A673 (cell line): Measurements from ENCODE around the gene CDC42BPG. TPM values are rescaled to one million over a fixed set of nuclear protein-coding genes. Genes with fewer than 3 reads are reported as not detected.

Source experiments
- BruUV-seq: library from RNA; stranded (reverse); fragments of 400-500 nt; replicated peaks from 2 replicates; lab custom pipeline; 2021; lab: Mats Ljungman, UMichigan
- CTCF ChIA-PET: fragments of 300-600 bp; sonication (Branson Sonifier 250); formaldehyde crosslinking; loops from one replicate; lab custom pipeline; 2022; ENCODE audit warnings: antibody characterized with exemption; lab: Charles Lee
- POLR2A ChIA-PET: fragments of 300-600 bp; sonication (Branson Sonifier 250); formaldehyde crosslinking; loops from one replicate; lab custom pipeline; 2022; ENCODE audit warnings: antibody characterized with exemption; ENCODE audit not compliant: low non-redundant PET; lab: Charles Lee
- DNase-seq: peaks from one replicate; pipeline ENCODE4 v3.0.0-alpha.2; 2015; ENCODE audit warnings: low spot score
- H3K27ac ChIP-seq: fragments of 200-600 bp; sonication (generic); 2 replicates; pipeline ENCODE4 v1.5.1; 2016; ENCODE audit warnings: mixed run types, low read depth, mild to moderate bottlenecking, mixed read lengths, antibody characterized with exemption, low read length; ENCODE audit not compliant: poor library complexity, severe bottlenecking
- H3K27me3 ChIP-seq: fragments of 200-600 bp; sonication (generic); replicated peaks from 2 replicates; pipeline ENCODE4 v1.6.1; 2017; ENCODE audit warnings: mixed run types, low read depth, mild to moderate bottlenecking, mixed read lengths, antibody characterized with exemption, low read length; ENCODE audit not compliant: insufficient read depth, poor library complexity
- H3K36me3 ChIP-seq: fragments of 200-600 bp; sonication (generic); 2 replicates; pipeline ENCODE4 v1.6.1; 2016; ENCODE audit warnings: mixed run types, mild to moderate bottlenecking, mixed read lengths, antibody characterized with exemption, low read length; ENCODE audit not compliant: insufficient read depth, poor library complexity, severe bottlenecking
- H3K4me1 ChIP-seq: fragments of 200-600 bp; sonication (generic); 2 replicates; pipeline ENCODE4 v1.6.1; 2017; ENCODE audit warnings: mixed run types, mild to moderate bottlenecking, mixed read lengths, antibody characterized with exemption, low read length; ENCODE audit not compliant: insufficient read depth, poor library complexity, severe bottlenecking
- H3K4me3 ChIP-seq: fragments of 200-600 bp; sonication (generic); 2 replicates; pipeline ENCODE4 v1.5.1; 2016; ENCODE audit warnings: low read depth, mixed run types, mild to moderate bottlenecking, mixed read lengths, low read length; ENCODE audit not compliant: poor library complexity, severe bottlenecking
- H3K9me3 ChIP-seq: fragments of 200-600 bp; sonication (generic); 2 replicates; pipeline ENCODE4 v1.6.1; 2016; ENCODE audit warnings: mixed run types, low read depth, mild to moderate bottlenecking, mixed read lengths, antibody characterized with exemption, low read length; ENCODE audit not compliant: poor library complexity, severe bottlenecking
- EZH2 ChIP-seq: fragments of 200-600 bp; sonication (generic); IDR thresholded peaks from 2 replicates; pipeline ENCODE4 v1.6.1; 2017; ENCODE audit warnings: borderline replicate concordance, low read depth, mild to moderate bottlenecking, mixed read lengths, antibody characterized with exemption, low read length; ENCODE audit not compliant: poor library complexity, severe bottlenecking
- intact Hi-C: fragments of 100-400 bp; cut with micrococcal nuclease; formaldehyde crosslinking; loops from one replicate; pipeline ENCODE4 v1.10.0; 2022; ENCODE audit not compliant: unreplicated experiment
- total RNA-seq: library from RNA; stranded (reverse); gene quantifications from 2 replicates; pipeline ENCODE4 v1.2.3, GENCODE V29; 2021
- TF ChIP-seq, protein P1 (sequence below): fragments of 300-800, 200-600 bp; sonication (generic); conservative IDR thresholded peaks from 2 replicates; pipeline ENCODE4 v1.5.1; 2017; ENCODE audit warnings: low read depth, mild to moderate bottlenecking, antibody characterized with exemption, low read length, moderate library complexity, mixed read lengths

CDC42BPG gene
- total RNA-seq, 1 experiment from 2014 or later = 4.6 TPM

DNA sequence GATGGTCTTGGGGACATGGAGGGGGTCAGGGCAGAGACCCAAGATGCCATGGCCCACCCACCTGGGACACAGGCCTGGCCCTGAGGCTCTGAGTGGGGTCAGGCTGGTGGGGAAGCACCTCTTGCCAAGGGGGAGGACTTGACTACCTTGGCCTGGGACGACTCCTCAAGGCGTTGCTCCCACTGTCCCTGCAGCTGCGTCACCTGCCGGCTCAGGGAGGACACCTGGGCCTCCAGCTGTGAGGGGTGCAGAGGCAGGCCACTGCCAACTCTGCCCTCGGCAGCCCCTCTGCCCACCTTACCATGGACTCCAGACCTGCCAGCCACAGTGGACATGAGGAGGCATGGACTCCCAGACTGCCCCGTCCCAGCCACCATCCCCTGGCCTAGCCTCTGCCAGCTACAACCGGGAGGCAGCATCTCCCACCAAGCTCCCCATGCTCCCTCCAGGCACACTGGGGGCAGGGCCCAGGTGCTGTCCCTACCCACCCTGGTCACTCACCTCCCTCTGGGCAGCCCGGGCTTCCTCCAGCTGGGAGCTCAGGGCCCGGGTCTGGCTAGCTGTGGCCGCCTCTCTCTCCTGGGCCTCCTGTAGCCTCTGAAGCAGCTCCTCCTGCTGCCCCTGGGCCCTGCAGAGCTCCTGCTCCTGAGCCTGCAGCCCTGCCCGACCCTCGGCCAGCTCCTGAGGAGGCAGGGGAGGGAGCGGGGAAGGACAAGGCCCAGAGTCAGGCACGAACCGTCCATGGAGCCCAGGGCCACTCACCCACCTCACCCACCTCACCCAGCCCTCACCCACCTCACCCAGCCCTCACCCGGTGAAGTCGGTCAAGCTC is 8.6 kb downstream of the CDC42BPG start:
- no peak overlapping the region for H3K27ac ChIP-seq
- no peak overlapping the region for H3K4me3 ChIP-seq
- H3K36me3 ChIP-seq = no peaks in the 10 kb centered on the region
- no TSS peak for BruUV-seq
- no peaks in the 10 kb centered on the region for H3K9me3 ChIP-seq
- POLR2A ChIA-PET = interaction anchor here (0.5 to 0.6 kb wide), 2 partner anchors 12 to 330 kb away, joined by 3 to 14 read pairs; no protein-coding TSS in a partner anchor
- intact Hi-C loops = no loop called here
- DNase-seq = no peak
- H3K4me1 ChIP-seq = no peaks in the 10 kb centered on the region
- CTCF ChIA-PET = interaction anchor here (0.8 to 1.0 kb wide), 2 partner anchors 8 to 52 kb away, joined by 3 read pairs; no protein-coding TSS in a partner anchor
- no peak for TF ChIP-seq EZH2
- TF ChIP-seq, protein P1, sequence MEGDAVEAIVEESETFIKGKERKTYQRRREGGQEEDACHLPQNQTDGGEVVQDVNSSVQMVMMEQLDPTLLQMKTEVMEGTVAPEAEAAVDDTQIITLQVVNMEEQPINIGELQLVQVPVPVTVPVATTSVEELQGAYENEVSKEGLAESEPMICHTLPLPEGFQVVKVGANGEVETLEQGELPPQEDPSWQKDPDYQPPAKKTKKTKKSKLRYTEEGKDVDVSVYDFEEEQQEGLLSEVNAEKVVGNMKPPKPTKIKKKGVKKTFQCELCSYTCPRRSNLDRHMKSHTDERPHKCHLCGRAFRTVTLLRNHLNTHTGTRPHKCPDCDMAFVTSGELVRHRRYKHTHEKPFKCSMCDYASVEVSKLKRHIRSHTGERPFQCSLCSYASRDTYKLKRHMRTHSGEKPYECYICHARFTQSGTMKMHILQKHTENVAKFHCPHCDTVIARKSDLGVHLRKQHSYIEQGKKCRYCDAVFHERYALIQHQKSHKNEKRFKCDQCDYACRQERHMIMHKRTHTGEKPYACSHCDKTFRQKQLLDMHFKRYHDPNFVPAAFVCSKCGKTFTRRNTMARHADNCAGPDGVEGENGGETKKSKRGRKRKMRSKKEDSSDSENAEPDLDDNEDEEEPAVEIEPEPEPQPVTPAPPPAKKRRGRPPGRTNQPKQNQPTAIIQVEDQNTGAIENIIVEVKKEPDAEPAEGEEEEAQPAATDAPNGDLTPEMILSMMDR = no peak
- H3K27me3 ChIP-seq = no peaks in the 10 kb centered on the region

DNA sequence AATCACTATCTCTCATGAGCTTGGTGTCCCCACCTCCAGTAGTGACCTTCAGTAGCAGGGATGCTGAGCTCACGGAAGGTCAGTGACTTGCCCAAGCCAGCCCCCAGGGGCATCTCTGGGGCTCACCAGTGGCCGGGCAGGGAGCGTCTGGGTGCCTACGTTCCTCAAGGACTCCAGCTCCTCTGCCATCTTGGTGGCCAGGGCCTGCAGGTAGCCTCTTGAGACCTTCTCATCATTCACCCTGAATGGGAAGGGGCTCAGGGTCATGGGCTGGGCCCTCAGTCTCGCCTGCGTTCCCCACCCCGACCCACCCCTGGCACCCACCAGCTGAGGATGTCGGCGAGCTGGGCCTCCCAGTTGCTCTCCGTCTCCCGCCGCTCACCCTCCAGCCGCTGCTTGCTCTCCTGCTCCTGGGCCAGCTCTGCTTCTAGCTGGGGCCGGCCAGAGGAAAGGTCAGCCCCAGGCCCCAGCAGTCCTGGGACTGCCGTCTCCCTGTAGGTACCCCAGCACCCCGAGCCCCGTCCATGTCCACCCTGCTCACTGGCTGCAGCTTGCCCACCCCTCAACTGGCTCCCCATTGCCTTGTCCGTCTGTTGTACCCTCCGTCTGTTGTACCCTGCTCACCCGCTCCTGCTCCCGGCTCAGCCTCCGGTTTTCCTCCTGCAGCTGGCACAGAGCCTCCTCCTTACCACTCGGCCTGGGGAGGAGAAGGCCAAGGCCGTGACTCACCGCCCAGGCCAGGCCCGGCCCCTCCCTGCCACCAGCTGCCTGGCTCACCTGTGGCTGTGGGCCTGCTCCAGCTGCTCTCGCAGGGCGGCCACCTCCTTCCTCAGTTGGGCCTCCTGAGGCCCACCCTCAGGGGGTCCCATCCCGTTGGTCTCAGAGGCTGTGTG is 9.5 kb downstream of the CDC42BPG start:
- BruUV-seq = no TSS peak
- H3K27ac ChIP-seq = no peak overlapping the region
- H3K9me3 ChIP-seq = no peaks in the 10 kb centered on the region
- no peak for DNase-seq
- ChIA-PET CTCF (interaction anchor here (0.8 kb wide), 1 partner anchor 9 kb away, joined by 3 read pairs; no protein-coding TSS in a partner anchor), POLR2A (interaction anchor here (0.6 kb wide), 1 partner anchor 19 kb away, joined by 5 read pairs; no protein-coding TSS in a partner anchor)
- H3K27me3 ChIP-seq = no peaks in the 10 kb centered on the region
- TF ChIP-seq EZH2 = no peak
- TF ChIP-seq, protein P1 = no peak
- intact Hi-C loops = no loop called here
- no peaks in the 10 kb centered on the region for H3K36me3 ChIP-seq
- no peaks in the 10 kb centered on the region for H3K4me1 ChIP-seq
- no peak overlapping the region for H3K4me3 ChIP-seq

DNA sequence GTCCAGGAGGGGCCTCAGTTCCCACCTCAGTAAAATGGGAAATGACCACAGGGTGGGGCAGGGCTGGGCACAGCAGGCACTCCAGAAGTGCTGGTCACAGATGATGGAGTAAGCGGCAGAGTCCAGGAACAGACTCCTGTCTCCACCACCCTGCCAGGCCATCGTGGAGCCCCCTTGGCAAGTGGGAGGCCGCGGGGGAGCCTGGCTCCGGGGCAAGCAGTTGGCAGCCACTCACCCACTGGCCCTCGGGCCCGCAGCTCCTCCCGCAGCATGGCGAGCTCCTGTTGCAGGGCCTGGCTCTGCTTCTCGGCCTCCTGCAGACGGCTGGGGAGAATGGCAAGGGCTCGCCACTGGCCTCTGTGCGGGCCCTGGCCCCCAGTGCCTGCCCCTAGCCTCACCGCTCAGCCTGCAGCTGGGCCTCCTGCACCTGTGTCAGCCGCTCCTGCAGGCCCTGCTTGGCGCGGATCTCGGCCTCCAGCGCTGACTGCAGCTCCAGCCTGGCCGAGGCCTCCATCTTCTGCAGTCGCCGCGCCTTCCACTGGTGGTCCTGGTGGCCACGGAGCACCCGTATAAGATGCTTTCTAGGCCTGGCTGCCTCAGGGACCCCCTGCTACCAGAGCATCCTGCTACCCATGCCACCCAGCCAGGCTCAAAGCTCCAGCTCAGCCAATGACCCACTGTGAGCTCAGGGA is 10.3 kb downstream of the CDC42BPG start:
- no TSS peak for BruUV-seq
- Histone ChIP-seq H3K36me3 (no peaks in the 10 kb centered on the region), H3K27me3 (no peaks in the 10 kb centered on the region), H3K4me1 (no peaks in the 10 kb centered on the region), H3K27ac (no peak overlapping the region), H3K9me3 (no peaks in the 10 kb centered on the region), H3K4me3 (no peak overlapping the region)
- ChIA-PET POLR2A (interaction anchor here (0.6 kb wide), 1 partner anchor 18 kb away, joined by 5 read pairs; no protein-coding TSS in a partner anchor), CTCF (no interaction called here)
- DNase-seq = no peak
- no peak for TF ChIP-seq EZH2
- TF ChIP-seq, protein P1 = no peak
- intact Hi-C loops = no loop called here
